ENCODE results near the gene OR2T8.

OR2T8 gene

GRCh38 chr1:247919952-247920351 lies at the start of gene OR2T8:
OR2T8 (plus strand) TSS chr1:247920252; CDS start chr1:247921018, 766 bp downstream.
- no peak for DNase-seq

- DNase-seq, result no peak
Observed at GRCh38 chr1:247883346-247883745, 36.7 kb upstream of the OR2T8 start.

GRCh38 chr1:247884797-247885413 lies 35.1 kb upstream of the OR2T8 start:
- no peak for DNase-seq

- no peak for DNase-seq
Observed at GRCh38 chr1:247895163-247895637, 24.9 kb upstream of the OR2T8 start, which contains the start of gene OR2W3. OR2W3 (plus strand) TSS chr1:247895587; CDS start chr1:247895587, 0 bp downstream.

GRCh38 chr1:247895976-247896375 lies 24.1 kb upstream of the OR2T8 start:
- DNase-seq, result no peak

- no peak for DNase-seq
Observed at GRCh38 chr1:247904122-247904521, 15.9 kb upstream of the OR2T8 start.

- no peak for DNase-seq
Observed at GRCh38 chr1:247905181-247905580, 14.9 kb upstream of the OR2T8 start.

- DNase-seq, result no peak
Observed at GRCh38 chr1:247905910-247906503, 14.0 kb upstream of the OR2T8 start.

- no peak for DNase-seq
Observed at GRCh38 chr1:247906504-247907047, 13.5 kb upstream of the OR2T8 start.

- DNase-seq, result no peak
Observed at GRCh38 chr1:247908766-247909165, 11.3 kb upstream of the OR2T8 start.

GRCh38 chr1:247913786-247914185 lies 6.3 kb upstream of the OR2T8 start:
- no peak for DNase-seq

- no peak for DNase-seq
Observed at GRCh38 chr1:247914941-247915662, 5.0 kb upstream of the OR2T8 start.

- no peak for DNase-seq
Observed at GRCh38 chr1:247923941-247924340, 3.9 kb downstream of the OR2T8 start.

GRCh38 chr1:247924868-247925267 lies 4.8 kb downstream of the OR2T8 start, which contains the start of gene OR2AJ1:
OR2AJ1 (plus strand) TSS chr1:247924889; CDS start chr1:247933769, 8,880 bp downstream.
- no peak for DNase-seq

- no peak for DNase-seq
Observed at GRCh38 chr1:247933989-247934388, 13.9 kb downstream of the OR2T8 start.

GRCh38 chr1:247935781-247936180 lies 15.7 kb downstream of the OR2T8 start:
- no peak for DNase-seq

GRCh38 chr1:247936415-247936814 lies 16.4 kb downstream of the OR2T8 start:
- DNase-seq, result no peak

- DNase-seq, result peak; percentile 40
Observed at GRCh38 chr1:247936965-247937734, 17.1 kb downstream of the OR2T8 start.

GRCh38 chr1:247942624-247943023 lies 22.6 kb downstream of the OR2T8 start:
- DNase-seq, result no peak

- DNase-seq, result no peak
Observed at GRCh38 chr1:247948558-247948957, 28.5 kb downstream of the OR2T8 start, which contains the start of gene OR2L8. OR2L8 (plus strand) TSS chr1:247948858; CDS start chr1:247948858, 0 bp downstream.

- no peak for DNase-seq
Observed at GRCh38 chr1:247953408-247953807, 33.4 kb downstream of the OR2T8 start.

GRCh38 chr1:247961791-247962190 lies 41.7 kb downstream of the OR2T8 start:
- no peak for DNase-seq

Measured in stimulated activated naive CD4-positive, alpha-beta T cell treated with Interleukin-2 at 50 U/mL for 16 hours (primary cell).